ENCODE data around the gene PISD. TPM values are rescaled to one million over a fixed set of nuclear protein-coding genes. Genes with fewer than 3 reads are reported as not detected.

PISD gene
- total and polyA plus RNA-seq, 9 of the 15 experiments (the other 6 are each of a cell fraction or from before 2014, with no cell fraction given) = 24.5 to 65.9 (median 36.6) TPM

DNA sequence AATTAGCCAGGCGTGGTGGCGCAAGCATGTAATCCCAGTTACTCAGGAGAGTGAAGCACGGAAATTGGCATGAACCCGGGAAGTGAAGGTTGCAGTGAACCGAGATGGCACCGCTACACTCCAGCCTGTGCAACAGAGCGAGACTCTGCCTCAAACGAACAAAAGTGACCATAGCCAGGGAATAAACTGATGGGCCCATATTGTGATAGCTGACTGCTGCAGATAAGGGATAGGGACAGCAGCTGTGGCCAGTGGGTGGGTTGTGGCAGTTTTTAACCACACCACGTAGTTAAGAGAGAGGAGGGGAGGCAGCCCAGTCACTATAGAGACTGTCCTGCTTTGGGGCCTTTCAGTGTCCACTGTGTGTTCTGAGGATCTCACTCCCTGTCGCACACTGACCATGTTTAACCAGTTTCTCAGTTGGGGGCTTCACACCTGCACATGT is 58.9 kb downstream of the PISD start:
- CTCF ChIA-PET (ENCODE audit: low intra/inter-chr PET ratio) = no interaction called here
- peak overlapping the region; percentile 63 for H3K4me2 ChIP-seq (ENCODE audit: insufficient read depth, low read length)
- peak; percentile 97 for FAIRE-seq
- in situ Hi-C loops (cut with MboI) = no loop called here
- peak; percentile 91 for ATAC-seq
- peak overlapping the region; percentile 77 for H3K27ac ChIP-seq (ENCODE audit: extremely low read depth, low read depth, low read length)
- H3K4me3 ChIP-seq = no peak overlapping the region
- peak overlapping the region in 1 of 2 experiments; percentile 51; a peak in 3 of 4 replicates for H3K9ac ChIP-seq (ENCODE audit: insufficient read depth in 1 of 2, low read depth in 2 of 2, low read length in 2 of 2)
- peaks cover 8% of the 10 kb centered on the region for H3K9me1 ChIP-seq (ENCODE audit: control insufficient read depth, insufficient read depth, low read length)
- H3K4me1 ChIP-seq (replicated peaks in 1 of 2; ENCODE audit: control insufficient read depth in 2 of 2, insufficient read depth in 2 of 2, low read length in 2 of 2) = peaks cover 20 to 33% of the 10 kb centered on the region in 2 experiments; a peak in 4 of 5 replicates
- H3K79me2 ChIP-seq (ENCODE audit: control insufficient read depth, insufficient read depth, low read length) = no peaks in the 10 kb centered on the region
- H3K9me3 ChIP-seq (replicated peaks; ENCODE audit: control insufficient read depth, insufficient read depth, low read depth, low read length) = no peaks in the 10 kb centered on the region
- H4K20me1 ChIP-seq (replicated peaks; ENCODE audit: control insufficient read depth, insufficient read depth, low read length) = no peaks in the 10 kb centered on the region
- intact Hi-C loops (cut with micrococcal nuclease) = loop anchor here (2.0 kb wide), 1 partner anchor 18 kb away; no protein-coding TSS in a partner anchor
- no TSS peak for BruUV-seq (replicated peaks)
- H3K36me3 ChIP-seq (ENCODE audit: control insufficient read depth, insufficient read depth, low read length) = peaks cover 20% of the 10 kb centered on the region; the same call in 2 of the 3 replicates
- peak overlapping the region; percentile 66 for H2AFZ ChIP-seq (ENCODE audit: low read depth, low read length)
- DNase-seq (ENCODE audit: extremely low read depth in 1 of 4, low spot score in 3 of 4) = peak; percentile 48 to 77 (median 65)
- no peaks in the 10 kb centered on the region for H3K27me3 ChIP-seq (ENCODE audit: control insufficient read depth in 2 of 2, insufficient read depth in 2 of 2, low read length in 2 of 2)
- WGBS (ENCODE audit: insufficient coverage, low coverage, missing lambda C conversion rate) = 30% methylated on average over 10 of the region's 10 CpGs
- POLR2A ChIA-PET = interaction anchor here (0.6 to 3.4 kb wide), 5 partner anchors 10 to 985 kb away, joined by 3 to 14 read pairs (median 4); no protein-coding TSS in a partner anchor
- peak; percentile 17 for TF ChIP-seq MEIS2 (IDR thresholded peaks at IDR 0.05; ENCODE audit: partially characterized antibody)
- 0 out of 2 replicates have a peak, but pooled peaks have one; percentile 22 for TF ChIP-seq CXXC5 (CRISPR knock-in tag; IDR thresholded peaks at IDR 0.05)
- no peak for TF ChIP-seq TFAM (CRISPR knock-in tag; conservative IDR thresholded peaks at IDR 0.05)
- TF ChIP-seq TFE3 (CRISPR knock-in tag; IDR thresholded peaks at IDR 0.05) = no peak
- 0 out of 4 replicates have a peak, but pooled peaks of 1 of the 2 experiments have one; percentile 30 for TF ChIP-seq TRIM24 (IDR thresholded peaks at IDR 0.05)
- TF ChIP-seq ZSCAN32 (CRISPR knock-in tag; IDR thresholded peaks at IDR 0.05) = no peak
- peak; percentile 89 for TF ChIP-seq CBFA2T3 (IDR thresholded peaks at IDR 0.05)
- TF ChIP-seq EP300 (IDR thresholded peaks at IDR 0.05; ENCODE audit: low read length) = peak; percentile 68; the same call in 1 of the 2 replicates
- TF ChIP-seq RFX1 (IDR thresholded peaks at IDR 0.05) = peak; percentile 55
- no peak for TF ChIP-seq POLR3A (IDR thresholded peaks at IDR 0.05; ENCODE audit: borderline replicate concordance, extremely low read depth, insufficient read depth, insufficient read length)
- no peak for TF ChIP-seq JUN (IDR thresholded peaks at IDR 0.05; ENCODE audit: borderline replicate concordance, low read depth, low read length)
- TF ChIP-seq JUN (CRISPR knock-in tag; IDR thresholded peaks at IDR 0.05; ENCODE audit: borderline replicate concordance) = no peak
- no peak for TF ChIP-seq MAFK (IDR thresholded peaks at IDR 0.05; ENCODE audit: low read length)
- TF ChIP-seq DPF2 (IDR thresholded peaks at IDR 0.05) = peak; percentile 82
- TF ChIP-seq ZNF174 (CRISPR knock-in tag; IDR thresholded peaks at IDR 0.05) = no peak
- TF ChIP-seq HIVEP1 (CRISPR knock-in tag; IDR thresholded peaks at IDR 0.05) = no peak
- TF ChIP-seq, protein P1, sequence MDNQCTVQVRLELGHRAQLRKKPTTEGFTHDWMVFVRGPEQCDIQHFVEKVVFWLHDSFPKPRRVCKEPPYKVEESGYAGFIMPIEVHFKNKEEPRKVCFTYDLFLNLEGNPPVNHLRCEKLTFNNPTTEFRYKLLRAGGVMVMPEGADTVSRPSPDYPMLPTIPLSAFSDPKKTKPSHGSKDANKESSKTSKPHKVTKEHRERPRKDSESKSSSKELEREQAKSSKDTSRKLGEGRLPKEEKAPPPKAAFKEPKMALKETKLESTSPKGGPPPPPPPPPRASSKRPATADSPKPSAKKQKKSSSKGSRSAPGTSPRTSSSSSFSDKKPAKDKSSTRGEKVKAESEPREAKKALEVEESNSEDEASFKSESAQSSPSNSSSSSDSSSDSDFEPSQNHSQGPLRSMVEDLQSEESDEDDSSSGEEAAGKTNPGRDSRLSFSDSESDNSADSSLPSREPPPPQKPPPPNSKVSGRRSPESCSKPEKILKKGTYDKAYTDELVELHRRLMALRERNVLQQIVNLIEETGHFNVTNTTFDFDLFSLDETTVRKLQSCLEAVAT (IDR thresholded peaks at IDR 0.05) = peak in 1 of 2 experiments; percentile 59; a peak in 1 of 4 replicates
- TF ChIP-seq EGR1 (conservative IDR thresholded peaks at IDR 0.05) = peak; percentile 52
- no peak for TF ChIP-seq XRCC5 (IDR thresholded peaks at IDR 0.05; ENCODE audit: low read depth, low read length)
- TF ChIP-seq, protein P2, sequence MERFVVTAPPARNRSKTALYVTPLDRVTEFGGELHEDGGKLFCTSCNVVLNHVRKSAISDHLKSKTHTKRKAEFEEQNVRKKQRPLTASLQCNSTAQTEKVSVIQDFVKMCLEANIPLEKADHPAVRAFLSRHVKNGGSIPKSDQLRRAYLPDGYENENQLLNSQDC (CRISPR knock-in tag; IDR thresholded peaks at IDR 0.05) = no peak
- TF ChIP-seq KAT8 (IDR thresholded peaks at IDR 0.05; ENCODE audit: low read depth) = no peak
- TF ChIP-seq MTA3 (IDR thresholded peaks at IDR 0.05; ENCODE audit: borderline replicate concordance) = 0 out of 2 replicates have a peak, but pooled peaks have one; percentile 36
